K562 (cell line): ENCODE data around the gene SLC38A10. TPM values are rescaled to one million over a fixed set of nuclear protein-coding genes. Genes with fewer than 3 reads are reported as not detected.
A peak's percentile ranks its signal among the peaks of the same experiment; 100 is the strongest.

Experiments used
- ARHGAP35 ChIP-seq: fragments of 450-650 bp; IDR thresholded peaks from 2 replicates; pipeline ENCODE4 v1.6.1; 2018; ENCODE audit not compliant: partially characterized antibody
- CREM ChIP-seq: IDR thresholded peaks from 2 replicates; pipeline ENCODE4 v1.6.1; 2014; ENCODE audit warnings: antibody characterized with exemption, low read depth
- GABPB1 ChIP-seq: sonication (generic); formaldehyde crosslinking; IDR thresholded peaks from 2 replicates; pipeline ENCODE4 v1.8.0; 2022; ENCODE audit warnings: mild to moderate bottlenecking, missing genetic modification reagents
- MXI1 ChIP-seq: IDR thresholded peaks from 2 replicates; pipeline ENCODE4 v1.6.1; 2011; ENCODE audit warnings: low read depth, mild to moderate bottlenecking, improper control_type of control experiment, low read length
- POLR3A ChIP-seq: IDR thresholded peaks from 2 replicates; pipeline ENCODE4 v1.6.1; 2011; ENCODE audit warnings: borderline replicate concordance, mild to moderate bottlenecking, moderate library complexity; ENCODE audit not compliant: insufficient read length, insufficient read depth; ENCODE audit errors: extremely low read depth
- POLR3G ChIP-seq: IDR thresholded peaks from 2 replicates; pipeline ENCODE4 v1.6.1; 2011; ENCODE audit not compliant: insufficient read length, insufficient replicate concordance; ENCODE audit errors: extremely low read depth
- PTBP1 ChIP-seq: fragments of 200-400 bp; formaldehyde crosslinking; IDR thresholded peaks from 2 replicates; pipeline ENCODE4 v1.6.1; 2017; ENCODE audit warnings: low read depth, low read length
- RAD21 ChIP-seq, 2 experiments: fragments of 250-450 bp in 1 of 2; fragments of 450-650 bp in 1 of 2; sonication (Bioruptor Pico) in 1 of 2; formaldehyde crosslinking in 1 of 2; IDR thresholded peaks in 1 of 2; conservative IDR thresholded peaks in 1 of 2; 2 replicates each; pipeline versions ENCODE4 v1.4.0 to v1.8.0; 2020 to 2022; ENCODE audit warnings: mild to moderate bottlenecking in 2 of 2, moderate library complexity in 1 of 2
- SIX5 ChIP-seq, 2 experiments: IDR thresholded peaks; 2 replicates each; pipeline ENCODE4 v1.6.1; 2011; ENCODE audit warnings: low read length in 2 of 2, borderline replicate concordance in 1 of 2, low read depth in 1 of 2, mild to moderate bottlenecking in 1 of 2, moderate library complexity in 1 of 2; ENCODE audit not compliant: insufficient read depth in 1 of 2
- SRF ChIP-seq, 2 experiments: fragments of 250-450, 450-650 bp in 1 of 2; sonication (Bioruptor Pico) in 1 of 2; sonication (generic) in 1 of 2; formaldehyde crosslinking; IDR thresholded peaks; 2 replicates each; pipeline versions ENCODE4 v1.5.0 to v1.5.1; 2020 to 2022; ENCODE audit warnings: mild to moderate bottlenecking in 1 of 2, missing genetic modification reagents in 1 of 2
- ZNF41 ChIP-seq: fragments of 250-450 bp; sonication (Bioruptor Pico); conservative IDR thresholded peaks from 2 replicates; pipeline ENCODE4 v1.4.0; 2020; ENCODE audit warnings: mild to moderate bottlenecking
- ZNF551 ChIP-seq: fragments of 250-450 bp; sonication (Bioruptor Pico); IDR thresholded peaks from 2 replicates; pipeline ENCODE4 v1.5.0; 2021; ENCODE audit warnings: mild to moderate bottlenecking, moderate library complexity
- ZNF699 ChIP-seq: fragments of 250-450 bp; sonication (Bioruptor Pico); IDR thresholded peaks from 2 replicates; pipeline ENCODE4 v1.8.0; 2021; ENCODE audit warnings: mild to moderate bottlenecking, moderate library complexity; ENCODE audit not compliant: insufficient replicate concordance
- polyA plus RNA-seq, 8 experiments: library from polyadenylated mRNA; depleted of rRNA in 4 of 8; stranded (reverse) in 5 of 8; unstranded in 3 of 8; fragments of >200 nt; fragmentation: Nextera tagmentation in 2 of 8; fragmentation: Illumina TruSeq in 1 of 8; extraction: Ambion mirVana in 2 of 8; extraction: Trizol in 1 of 8; gene quantifications; 2 replicates each; pipeline versions ENCODE4 v1.2.1 to v1.2.3, GENCODE V29; 2011 to 2014; ENCODE audit warnings: inconsistent platforms in 1 of 8, missing spikeins in 1 of 8
- total RNA-seq, 7 experiments: library from RNA; depleted of rRNA in 6 of 7; stranded (reverse); fragments of >200 nt in 6 of 7; fragmentation: Illumina TruSeq in 2 of 7; extraction: Trizol in 2 of 7; gene quantifications; 2 replicates each; pipeline versions ENCODE4 v1.2.1 to v1.2.3, GENCODE V29; 2011 to 2021; ENCODE audit warnings: low replicate concordance in 1 of 7
- TF ChIP-seq, protein P1 (sequence below): sonication (generic); formaldehyde crosslinking; IDR thresholded peaks from 2 replicates; pipeline ENCODE4 v1.8.0; 2022; ENCODE audit warnings: missing genetic modification reagents, mild to moderate bottlenecking, moderate library complexity, borderline replicate concordance
- TF ChIP-seq, protein P2 (sequence below): fragments of 250-450 bp; sonication (Bioruptor Pico); IDR thresholded peaks from 2 replicates; pipeline ENCODE4 v1.8.0; 2022; ENCODE audit warnings: inconsistent platforms, mild to moderate bottlenecking, moderate library complexity, borderline replicate concordance
- TF ChIP-seq, protein P3 (sequence below): fragments of 250-450 bp; sonication (Bioruptor Pico); IDR thresholded peaks from 2 replicates; pipeline ENCODE4 v1.4.0; 2020; ENCODE audit warnings: mild to moderate bottlenecking
- TF ChIP-seq, protein P4 (sequence below): fragments of 200-400 bp; formaldehyde crosslinking; IDR thresholded peaks from 2 replicates; pipeline ENCODE4 v1.6.1; 2017; ENCODE audit warnings: mild to moderate bottlenecking, low read depth, low read length, moderate library complexity
- TF ChIP-seq, protein P5 (sequence below): sonication (generic); formaldehyde crosslinking; IDR thresholded peaks from 2 replicates; pipeline ENCODE4 v1.8.0; 2022; ENCODE audit warnings: mild to moderate bottlenecking, missing genetic modification reagents, borderline replicate concordance

SLC38A10 gene
- total and polyA plus RNA-seq, 9 of the 15 experiments (the other 6 are each of a cell fraction or from before 2014, with no cell fraction given) = 0.45 to 54.2 (median 13.8) TPM

DNA sequence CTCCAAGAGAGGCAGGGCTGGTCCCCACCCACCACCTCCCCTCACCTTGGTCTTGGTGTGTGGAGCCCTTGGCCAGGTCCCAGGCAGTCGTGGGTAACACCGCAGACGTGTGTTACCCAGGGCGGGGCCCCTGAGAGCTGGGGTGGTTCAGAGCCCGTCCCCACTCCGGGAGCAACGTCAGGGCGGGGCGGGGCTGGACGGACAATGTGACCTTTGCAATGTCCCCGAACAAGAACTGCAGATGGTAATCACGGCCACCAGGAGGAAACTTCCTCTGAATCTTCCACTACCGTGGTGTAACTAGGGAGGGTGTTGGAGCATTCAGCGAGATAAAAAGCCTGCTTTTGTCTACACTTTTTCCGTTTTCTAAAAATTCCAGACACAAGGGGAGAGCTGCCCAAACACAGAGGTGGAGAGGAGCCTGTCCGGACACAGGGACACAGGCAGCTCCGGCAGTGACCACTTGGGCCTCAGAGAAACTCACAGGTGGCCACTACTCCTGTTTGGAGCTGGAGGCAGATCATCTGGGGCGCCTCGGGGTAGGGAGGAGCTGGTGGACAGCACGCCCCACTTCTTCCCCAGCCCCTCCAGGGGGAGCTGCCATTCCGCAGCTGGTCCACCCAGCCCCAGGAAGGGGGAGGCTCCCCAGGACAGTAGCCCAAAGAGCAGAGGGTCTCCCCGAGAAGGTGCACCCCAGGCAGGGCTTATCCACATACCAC lies 14.2 kb upstream of the SLC38A10 start (continued):
- TF ChIP-seq, protein P1, sequence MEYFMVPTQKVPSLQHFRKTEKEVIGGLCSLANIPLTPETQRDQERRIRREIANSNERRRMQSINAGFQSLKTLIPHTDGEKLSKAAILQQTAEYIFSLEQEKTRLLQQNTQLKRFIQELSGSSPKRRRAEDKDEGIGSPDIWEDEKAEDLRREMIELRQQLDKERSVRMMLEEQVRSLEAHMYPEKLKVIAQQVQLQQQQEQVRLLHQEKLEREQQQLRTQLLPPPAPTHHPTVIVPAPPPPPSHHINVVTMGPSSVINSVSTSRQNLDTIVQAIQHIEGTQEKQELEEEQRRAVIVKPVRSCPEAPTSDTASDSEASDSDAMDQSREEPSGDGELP (CRISPR knock-in tag) = peak; percentile 88; the same call in 1 of the 2 replicates
- TF ChIP-seq SRF (CRISPR knock-in tag; IDR thresholded peaks at IDR 0.05) (no peak; a peak in 1 of 4 replicates), POLR3G (no peak), GABPB1 (CRISPR knock-in tag) (no peak), POLR3A (no peak), RAD21 (CRISPR knock-in tag; conservative IDR thresholded peaks at IDR 0.05 in 1 of 2, IDR thresholded peaks at IDR 0.05 in 1 of 2) (peak; percentile 36 to 64), ZNF699 (no peak), PTBP1 (no peak), ZNF551 (no peak), CREM (peak; percentile 86), SIX5 (IDR thresholded peaks at IDR 0.05; ENCODE audit: borderline replicate concordance in 1 of 2, insufficient read depth in 1 of 2, low read depth in 1 of 2, low read length in 2 of 2) (no peak), ZNF41 (CRISPR knock-in tag) (no peak), MXI1 (no peak), ARHGAP35 (no peak)
- TF ChIP-seq, protein P2, sequence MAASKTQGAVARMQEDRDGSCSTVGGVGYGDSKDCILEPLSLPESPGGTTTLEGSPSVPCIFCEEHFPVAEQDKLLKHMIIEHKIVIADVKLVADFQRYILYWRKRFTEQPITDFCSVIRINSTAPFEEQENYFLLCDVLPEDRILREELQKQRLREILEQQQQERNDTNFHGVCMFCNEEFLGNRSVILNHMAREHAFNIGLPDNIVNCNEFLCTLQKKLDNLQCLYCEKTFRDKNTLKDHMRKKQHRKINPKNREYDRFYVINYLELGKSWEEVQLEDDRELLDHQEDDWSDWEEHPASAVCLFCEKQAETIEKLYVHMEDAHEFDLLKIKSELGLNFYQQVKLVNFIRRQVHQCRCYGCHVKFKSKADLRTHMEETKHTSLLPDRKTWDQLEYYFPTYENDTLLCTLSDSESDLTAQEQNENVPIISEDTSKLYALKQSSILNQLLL (CRISPR knock-in tag) = no peak
- TF ChIP-seq, protein P3, sequence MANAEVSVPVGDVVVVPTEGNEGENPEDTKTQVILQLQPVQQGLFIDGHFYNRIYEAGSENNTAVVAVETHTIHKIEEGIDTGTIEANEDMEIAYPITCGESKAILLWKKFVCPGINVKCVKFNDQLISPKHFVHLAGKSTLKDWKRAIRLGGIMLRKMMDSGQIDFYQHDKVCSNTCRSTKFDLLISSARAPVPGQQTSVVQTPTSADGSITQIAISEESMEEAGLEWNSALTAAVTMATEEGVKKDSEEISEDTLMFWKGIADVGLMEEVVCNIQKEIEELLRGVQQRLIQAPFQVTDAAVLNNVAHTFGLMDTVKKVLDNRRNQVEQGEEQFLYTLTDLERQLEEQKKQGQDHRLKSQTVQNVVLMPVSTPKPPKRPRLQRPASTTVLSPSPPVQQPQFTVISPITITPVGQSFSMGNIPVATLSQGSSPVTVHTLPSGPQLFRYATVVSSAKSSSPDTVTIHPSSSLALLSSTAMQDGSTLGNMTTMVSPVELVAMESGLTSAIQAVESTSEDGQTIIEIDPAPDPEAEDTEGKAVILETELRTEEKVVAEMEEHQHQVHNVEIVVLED (CRISPR knock-in tag) = no peak
- TF ChIP-seq, protein P4, sequence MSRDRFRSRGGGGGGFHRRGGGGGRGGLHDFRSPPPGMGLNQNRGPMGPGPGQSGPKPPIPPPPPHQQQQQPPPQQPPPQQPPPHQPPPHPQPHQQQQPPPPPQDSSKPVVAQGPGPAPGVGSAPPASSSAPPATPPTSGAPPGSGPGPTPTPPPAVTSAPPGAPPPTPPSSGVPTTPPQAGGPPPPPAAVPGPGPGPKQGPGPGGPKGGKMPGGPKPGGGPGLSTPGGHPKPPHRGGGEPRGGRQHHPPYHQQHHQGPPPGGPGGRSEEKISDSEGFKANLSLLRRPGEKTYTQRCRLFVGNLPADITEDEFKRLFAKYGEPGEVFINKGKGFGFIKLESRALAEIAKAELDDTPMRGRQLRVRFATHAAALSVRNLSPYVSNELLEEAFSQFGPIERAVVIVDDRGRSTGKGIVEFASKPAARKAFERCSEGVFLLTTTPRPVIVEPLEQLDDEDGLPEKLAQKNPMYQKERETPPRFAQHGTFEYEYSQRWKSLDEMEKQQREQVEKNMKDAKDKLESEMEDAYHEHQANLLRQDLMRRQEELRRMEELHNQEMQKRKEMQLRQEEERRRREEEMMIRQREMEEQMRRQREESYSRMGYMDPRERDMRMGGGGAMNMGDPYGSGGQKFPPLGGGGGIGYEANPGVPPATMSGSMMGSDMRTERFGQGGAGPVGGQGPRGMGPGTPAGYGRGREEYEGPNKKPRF = no peak
- TF ChIP-seq, protein P5, sequence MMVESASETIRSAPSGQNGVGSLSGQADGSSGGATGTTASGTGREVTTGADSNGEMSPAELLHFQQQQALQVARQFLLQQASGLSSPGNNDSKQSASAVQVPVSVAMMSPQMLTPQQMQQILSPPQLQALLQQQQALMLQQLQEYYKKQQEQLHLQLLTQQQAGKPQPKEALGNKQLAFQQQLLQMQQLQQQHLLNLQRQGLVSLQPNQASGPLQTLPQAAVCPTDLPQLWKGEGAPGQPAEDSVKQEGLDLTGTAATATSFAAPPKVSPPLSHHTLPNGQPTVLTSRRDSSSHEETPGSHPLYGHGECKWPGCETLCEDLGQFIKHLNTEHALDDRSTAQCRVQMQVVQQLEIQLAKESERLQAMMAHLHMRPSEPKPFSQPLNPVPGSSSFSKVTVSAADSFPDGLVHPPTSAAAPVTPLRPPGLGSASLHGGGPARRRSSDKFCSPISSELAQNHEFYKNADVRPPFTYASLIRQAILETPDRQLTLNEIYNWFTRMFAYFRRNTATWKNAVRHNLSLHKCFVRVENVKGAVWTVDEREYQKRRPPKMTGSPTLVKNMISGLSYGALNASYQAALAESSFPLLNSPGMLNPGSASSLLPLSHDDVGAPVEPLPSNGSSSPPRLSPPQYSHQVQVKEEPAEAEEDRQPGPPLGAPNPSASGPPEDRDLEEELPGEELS (CRISPR knock-in tag) = no peak
